ENCODE measurements around the gene CMKLR1.

Gene CMKLR1

DNA sequence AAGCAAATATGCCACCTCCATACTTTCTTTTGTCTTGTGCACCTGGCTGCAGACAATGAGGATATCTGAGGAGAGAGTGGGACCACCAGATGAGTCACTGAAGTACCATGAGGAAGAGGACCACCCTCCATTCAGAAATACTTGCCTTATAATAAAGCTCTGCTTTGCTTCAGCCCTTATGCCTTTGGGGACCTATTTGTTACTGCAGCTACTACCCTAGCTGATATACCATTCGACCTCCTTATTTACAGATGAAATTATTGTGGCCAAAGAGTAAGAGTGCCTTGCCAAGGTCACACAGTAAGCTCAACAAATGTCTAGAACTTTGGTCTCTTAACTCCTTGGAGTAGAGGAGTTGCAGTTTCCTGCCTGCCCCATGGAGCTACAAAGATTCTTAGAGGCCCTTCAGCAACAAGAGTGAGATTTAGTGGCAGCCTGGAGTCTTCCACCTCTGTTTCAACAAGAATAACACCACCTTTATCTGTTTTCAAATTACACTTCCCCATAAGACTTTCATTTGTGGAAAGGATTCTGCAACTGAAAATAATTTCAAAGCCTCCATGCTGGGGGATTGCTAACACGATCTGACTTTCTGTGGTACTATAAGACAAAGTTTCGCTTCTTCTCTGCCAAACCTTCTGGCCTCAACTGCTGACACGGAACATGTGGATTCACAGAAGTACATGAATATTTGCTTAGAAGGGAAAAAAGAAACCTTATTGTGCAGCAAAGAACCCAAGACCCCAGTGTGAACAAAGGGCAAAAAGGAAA lies 3.6 kb downstream of the CMKLR1 start:
- no peaks in the 10 kb centered on the region for H3K4me1 ChIP-seq (ENCODE audit: insufficient read depth, low read length, severe bottlenecking)
- no peak overlapping the region for H3K9ac ChIP-seq (ENCODE audit: low read length)
- H3K27ac ChIP-seq (ENCODE audit: low read depth, low read length, poor library complexity, severe bottlenecking): no peak overlapping the region
- H3K9me2 ChIP-seq (ENCODE audit: low read depth, low read length): no peaks in the 10 kb centered on the region
- no peaks in the 10 kb centered on the region for H3K79me2 ChIP-seq (ENCODE audit: insufficient read depth, low read length)
- no peaks in the 10 kb centered on the region for H3K27me3 ChIP-seq (ENCODE audit: insufficient read depth, low read length)
- no peak overlapping the region for H3K4me2 ChIP-seq (ENCODE audit: low read length)
- TF ChIP-seq, protein P1, sequence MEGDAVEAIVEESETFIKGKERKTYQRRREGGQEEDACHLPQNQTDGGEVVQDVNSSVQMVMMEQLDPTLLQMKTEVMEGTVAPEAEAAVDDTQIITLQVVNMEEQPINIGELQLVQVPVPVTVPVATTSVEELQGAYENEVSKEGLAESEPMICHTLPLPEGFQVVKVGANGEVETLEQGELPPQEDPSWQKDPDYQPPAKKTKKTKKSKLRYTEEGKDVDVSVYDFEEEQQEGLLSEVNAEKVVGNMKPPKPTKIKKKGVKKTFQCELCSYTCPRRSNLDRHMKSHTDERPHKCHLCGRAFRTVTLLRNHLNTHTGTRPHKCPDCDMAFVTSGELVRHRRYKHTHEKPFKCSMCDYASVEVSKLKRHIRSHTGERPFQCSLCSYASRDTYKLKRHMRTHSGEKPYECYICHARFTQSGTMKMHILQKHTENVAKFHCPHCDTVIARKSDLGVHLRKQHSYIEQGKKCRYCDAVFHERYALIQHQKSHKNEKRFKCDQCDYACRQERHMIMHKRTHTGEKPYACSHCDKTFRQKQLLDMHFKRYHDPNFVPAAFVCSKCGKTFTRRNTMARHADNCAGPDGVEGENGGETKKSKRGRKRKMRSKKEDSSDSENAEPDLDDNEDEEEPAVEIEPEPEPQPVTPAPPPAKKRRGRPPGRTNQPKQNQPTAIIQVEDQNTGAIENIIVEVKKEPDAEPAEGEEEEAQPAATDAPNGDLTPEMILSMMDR (IDR thresholded peaks at IDR 0.05; ENCODE audit: low read length): no peak
- TF ChIP-seq EZH2 (IDR thresholded peaks at IDR 0.05; ENCODE audit: borderline replicate concordance, low read length): no peak
- H3F3A ChIP-seq (ENCODE audit: insufficient read depth, low read length): no peaks in the 10 kb centered on the region
- H2AFZ ChIP-seq (ENCODE audit: low read length): no peak overlapping the region
- H3K9me3 ChIP-seq (ENCODE audit: low read length): no peaks in the 10 kb centered on the region
- H3K36me3 ChIP-seq (ENCODE audit: insufficient read depth, low read length): no peaks in the 10 kb centered on the region
- no peaks in the 10 kb centered on the region for H4K20me1 ChIP-seq (ENCODE audit: insufficient read depth, low read length)
- no peak overlapping the region for H3K4me3 ChIP-seq (ENCODE audit: low read depth, low read length, poor library complexity, severe bottlenecking)

DNA sequence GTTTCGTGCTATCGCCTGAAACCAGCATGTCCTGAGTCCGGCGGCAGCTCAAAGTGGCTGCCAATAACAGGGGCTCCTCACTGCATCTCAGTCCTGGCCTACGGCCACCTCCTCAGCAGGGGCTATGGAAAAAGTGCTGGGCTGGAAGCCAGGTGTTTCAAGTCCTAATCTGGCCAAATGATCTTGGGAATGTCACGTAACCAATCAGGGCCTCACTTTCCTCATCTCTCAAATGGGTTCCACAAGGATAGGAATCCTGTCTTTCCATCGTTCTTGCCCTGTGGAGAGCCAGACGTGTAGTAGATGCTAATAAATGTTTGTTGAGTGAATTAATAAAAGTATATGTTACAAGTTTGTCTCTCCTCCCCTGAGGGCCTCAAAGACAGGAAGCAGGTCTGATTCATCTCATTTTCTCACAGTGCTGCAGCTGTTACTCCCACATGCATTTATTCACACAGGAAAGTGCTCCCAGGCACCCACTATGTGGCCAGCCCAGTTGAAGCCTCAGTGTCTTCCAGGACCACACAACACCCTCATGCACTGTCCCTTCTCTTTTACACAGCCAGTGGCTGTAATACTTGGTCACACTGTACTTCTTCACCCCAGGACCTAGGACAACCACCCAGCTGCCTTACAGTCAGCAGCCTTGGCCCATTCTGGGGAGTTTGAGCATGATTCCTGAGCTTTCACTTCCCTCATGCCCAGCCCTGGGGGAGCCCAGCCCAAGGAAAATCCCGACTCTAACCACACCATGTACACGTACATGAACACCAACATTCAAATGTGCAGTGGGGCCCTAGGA lies 5.0 kb downstream of the CMKLR1 start:
- Histone ChIP-seq H3K4me3 (ENCODE audit: low read depth, low read length, poor library complexity, severe bottlenecking) (no peak overlapping the region), H3K9me3 (ENCODE audit: low read length) (no peaks in the 10 kb centered on the region), H3K9me2 (ENCODE audit: low read depth, low read length) (no peaks in the 10 kb centered on the region), H3K4me1 (ENCODE audit: insufficient read depth, low read length, severe bottlenecking) (no peaks in the 10 kb centered on the region), H3K79me2 (ENCODE audit: insufficient read depth, low read length) (no peaks in the 10 kb centered on the region), H3K4me2 (ENCODE audit: low read length) (no peak overlapping the region), H3K9ac (ENCODE audit: low read length) (no peak overlapping the region), H3K36me3 (ENCODE audit: insufficient read depth, low read length) (no peaks in the 10 kb centered on the region), H3K27ac (ENCODE audit: low read depth, low read length, poor library complexity, severe bottlenecking) (no peak overlapping the region), H4K20me1 (ENCODE audit: insufficient read depth, low read length) (no peaks in the 10 kb centered on the region), H3F3A (ENCODE audit: insufficient read depth, low read length) (no peaks in the 10 kb centered on the region), H3K27me3 (ENCODE audit: insufficient read depth, low read length) (no peaks in the 10 kb centered on the region), H2AFZ (ENCODE audit: low read length) (no peak overlapping the region)
- TF ChIP-seq, protein P1 (IDR thresholded peaks at IDR 0.05; ENCODE audit: low read length): no peak
- no peak for TF ChIP-seq EZH2 (IDR thresholded peaks at IDR 0.05; ENCODE audit: borderline replicate concordance, low read length)

DNA sequence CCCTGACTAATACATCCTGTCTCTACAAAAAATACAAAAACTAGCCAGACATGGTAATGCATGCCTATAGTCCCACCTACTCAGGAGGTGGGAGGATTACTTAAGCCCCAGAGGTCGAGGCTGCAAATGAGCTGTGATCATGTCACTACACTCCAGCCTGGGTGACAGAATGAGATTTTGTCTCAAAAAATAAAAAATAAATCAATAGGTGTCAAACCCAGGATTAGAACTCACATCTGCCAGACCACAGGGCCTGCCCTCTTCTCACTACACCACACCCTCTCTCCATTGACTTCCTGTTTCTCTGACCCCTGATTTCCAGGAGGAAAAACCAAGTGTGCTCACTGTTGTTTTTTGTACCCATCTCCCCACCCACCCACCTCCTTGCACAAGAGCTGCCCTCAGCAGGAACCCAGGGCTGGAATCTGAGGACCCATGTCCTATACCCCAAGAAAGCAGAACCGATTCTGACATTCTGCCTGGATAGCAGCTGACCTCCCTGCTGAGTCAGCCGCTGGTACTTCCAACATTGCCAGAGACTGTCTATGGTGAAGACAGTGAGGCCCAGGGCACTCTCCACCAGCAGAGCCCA lies 6.2 kb downstream of the CMKLR1 start:
- no peak overlapping the region for H3K4me2 ChIP-seq (ENCODE audit: low read length)
- H2AFZ ChIP-seq (ENCODE audit: low read length): no peak overlapping the region
- H3F3A ChIP-seq (ENCODE audit: insufficient read depth, low read length): no peaks in the 10 kb centered on the region
- no peak overlapping the region for H3K4me3 ChIP-seq (ENCODE audit: low read depth, low read length, poor library complexity, severe bottlenecking)
- H3K4me1 ChIP-seq (ENCODE audit: insufficient read depth, low read length, severe bottlenecking): no peaks in the 10 kb centered on the region
- no peaks in the 10 kb centered on the region for H3K36me3 ChIP-seq (ENCODE audit: insufficient read depth, low read length)
- no peaks in the 10 kb centered on the region for H3K9me2 ChIP-seq (ENCODE audit: low read depth, low read length)
- no peaks in the 10 kb centered on the region for H3K79me2 ChIP-seq (ENCODE audit: insufficient read depth, low read length)
- H3K27me3 ChIP-seq (ENCODE audit: insufficient read depth, low read length): no peaks in the 10 kb centered on the region
- H3K9ac ChIP-seq (ENCODE audit: low read length): no peak overlapping the region
- no peaks in the 10 kb centered on the region for H3K9me3 ChIP-seq (ENCODE audit: low read length)
- TF ChIP-seq, protein P1 (IDR thresholded peaks at IDR 0.05; ENCODE audit: low read length): no peak
- TF ChIP-seq EZH2 (IDR thresholded peaks at IDR 0.05; ENCODE audit: borderline replicate concordance, low read length): no peak
- H3K27ac ChIP-seq (ENCODE audit: low read depth, low read length, poor library complexity, severe bottlenecking): no peak overlapping the region
- no peaks in the 10 kb centered on the region for H4K20me1 ChIP-seq (ENCODE audit: insufficient read depth, low read length)
